ENCODE results near the gene CCDC172. TPM values are rescaled to one million over a fixed set of nuclear protein-coding genes. Genes with fewer than 3 reads are reported as not detected.

The CCDC172 gene
- total and polyA plus RNA-seq, 2 of the 4 experiments (the other 2 are of a cell fraction), result not detected

DNA sequence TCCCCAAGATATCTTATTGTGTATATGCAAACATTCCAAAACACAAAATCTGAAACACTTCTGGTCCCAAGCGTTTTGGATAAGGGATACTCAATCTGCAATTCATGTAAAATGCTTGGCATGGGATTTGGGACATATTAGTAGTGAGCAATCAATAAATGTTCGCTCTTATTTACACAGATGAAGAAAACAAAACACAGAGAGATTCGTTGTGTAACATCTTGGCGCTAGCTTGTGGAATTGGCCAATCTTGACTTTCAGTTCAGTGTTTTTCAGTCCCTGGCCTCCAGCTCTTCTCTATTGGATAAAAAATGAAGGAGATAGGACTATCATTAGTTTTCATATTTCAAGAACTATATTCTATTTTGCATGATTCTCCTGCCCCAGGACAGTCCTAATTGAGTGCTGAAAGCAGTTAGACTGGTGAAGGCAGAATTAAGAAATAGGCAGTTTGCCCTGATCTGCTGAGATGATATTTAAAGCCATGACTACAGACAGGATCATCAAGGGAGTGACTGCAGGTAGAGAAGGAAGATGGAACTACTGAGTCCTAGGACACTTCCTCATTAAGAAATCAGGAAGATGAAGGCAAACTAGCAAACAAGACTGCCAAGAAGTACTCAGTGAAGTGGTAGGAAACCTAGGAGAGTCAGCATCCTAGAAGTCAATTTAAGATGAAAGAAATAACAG, 105.2 kb downstream of the CCDC172 start:
- no TSS peak for BruUV-seq (replicated peaks)
- Histone ChIP-seq H4K91ac (ENCODE audit: insufficient read depth, low read depth, low read length) (no peak overlapping the region), H3K79me1 (ENCODE audit: low read depth in 1 of 2, low read length in 2 of 2) (no peaks in the 10 kb centered on the region), H3K18ac (ENCODE audit: low read depth, low read length) (no peak overlapping the region), H2AK9ac (replicated peaks; ENCODE audit: low read depth, low read length, poor library complexity) (no peak overlapping the region), H3K9me3 (ENCODE audit: control insufficient read depth, insufficient read depth, low read length) (no peaks in the 10 kb centered on the region), H4K20me1 (ENCODE audit: insufficient read depth, low read length) (no peaks in the 10 kb centered on the region), H3K23ac (ENCODE audit: low read depth, low read length) (no peak overlapping the region), H3K4me3 (ENCODE audit: insufficient read depth, low read depth, low read length) (no peak overlapping the region), H3K9ac (ENCODE audit: low read depth, low read length) (no peak overlapping the region), H3K14ac (replicated peaks; ENCODE audit: low read depth, low read length) (no peak overlapping the region), H4K5ac (ENCODE audit: low read depth, low read length) (no peak overlapping the region), H4K8ac (ENCODE audit: low read depth in 2 of 2, low read length in 2 of 2) (no peak overlapping the region), H2AFZ (replicated peaks; ENCODE audit: low read length, poor library complexity) (no peak overlapping the region), H2BK15ac (ENCODE audit: low read depth, low read length) (no peak overlapping the region), H3K4ac (ENCODE audit: low read depth, low read length) (no peak overlapping the region), H3K36me3 (ENCODE audit: control insufficient read depth, insufficient read depth, low read length) (no peaks in the 10 kb centered on the region), H3K56ac (ENCODE audit: extremely low read depth, insufficient read depth, low read length) (no peak overlapping the region), H2BK120ac (ENCODE audit: low read depth, low read length) (no peak overlapping the region), H3K4me1 (ENCODE audit: control insufficient read depth, insufficient read depth, low read length) (no peaks in the 10 kb centered on the region), H2BK20ac (ENCODE audit: low read depth, low read length) (no peak overlapping the region), H3K4me2 (ENCODE audit: low read depth, low read length) (no peak overlapping the region), H2AK5ac (ENCODE audit: low read depth, low read length) (no peak overlapping the region), H3K27me3 (ENCODE audit: control insufficient read depth, insufficient read depth, low read length) (no peaks in the 10 kb centered on the region), H3K27ac (ENCODE audit: insufficient read depth, low read length) (no peak overlapping the region), H3K9me1 (ENCODE audit: insufficient read depth, low read length) (no peaks in the 10 kb centered on the region), H2BK5ac (ENCODE audit: low read depth, low read length, poor library complexity, severe bottlenecking) (no peak overlapping the region)
- ChIA-PET POLR2A (ENCODE audit: unreplicated experiment) (no interaction called here), CTCF (no interaction called here)
- dilution Hi-C loops (cut with HindIII; ENCODE audit: low sequenced_read_pairs, unreplicated experiment), result no loop called here
- DNase-seq (no peak), ATAC-seq (ENCODE audit: low read depth) (no peak)
- WGBS, 2 experiments (ENCODE audit: extremely low coverage in 2 of 2, insufficient read length in 1 of 2), result no CpG with 5 or more reads among the region's 4 CpGs
- intact Hi-C loops (cut with micrococcal nuclease), result no loop called here
- TF ChIP-seq CHD1 (IDR thresholded peaks at IDR 0.05; ENCODE audit: low read depth, low read length) (no peak), BHLHE40 (IDR thresholded peaks at IDR 0.05; ENCODE audit: low read depth, low read length) (no peak), CEBPB (IDR thresholded peaks at IDR 0.05; ENCODE audit: low read depth, low read length) (no peak), MAFK (IDR thresholded peaks at IDR 0.05; ENCODE audit: low read depth, low read length) (no peak)
- TF ChIP-seq, protein P1, sequence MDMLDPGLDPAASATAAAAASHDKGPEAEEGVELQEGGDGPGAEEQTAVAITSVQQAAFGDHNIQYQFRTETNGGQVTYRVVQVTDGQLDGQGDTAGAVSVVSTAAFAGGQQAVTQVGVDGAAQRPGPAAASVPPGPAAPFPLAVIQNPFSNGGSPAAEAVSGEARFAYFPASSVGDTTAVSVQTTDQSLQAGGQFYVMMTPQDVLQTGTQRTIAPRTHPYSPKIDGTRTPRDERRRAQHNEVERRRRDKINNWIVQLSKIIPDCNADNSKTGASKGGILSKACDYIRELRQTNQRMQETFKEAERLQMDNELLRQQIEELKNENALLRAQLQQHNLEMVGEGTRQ (IDR thresholded peaks at IDR 0.05; ENCODE audit: low read depth, low read length), result no peak
- in situ Hi-C loops (cut with MboI; ENCODE audit: low sequenced_read_pairs), result no loop called here

Small RNA genes within 50 kb of the gene (microRNA-seq; reads per million reads assigned to microRNA genes)
- not detected for gene SNRPGP6 (ENCODE audit: insufficient read depth, insufficient read length)

Small RNA genes within 50 kb of the gene (small RNA-seq; reads per million reads assigned to genes)
- gene SNRPGP6, result 0 reads per million in 5 experiments

Other genes with a start within 250 kb of the CCDC172 start
- 8.6 and 9.1 TPM in 2 replicates for gene GFRA1, start 51.2 kb upstream of the CCDC172 start, total RNA-seq (2012; rRNA removed)
- 9.3 and 9.5 TPM in 2 replicates for gene GFRA1, start 51.2 kb upstream of the CCDC172 start, polyA plus RNA-seq (2012; rRNA removed)
- gene PNLIPRP3, start 103.4 kb downstream of the CCDC172 start, total RNA-seq (2012; rRNA removed), result not detected in 2 replicates
- gene PNLIPRP3, start 103.4 kb downstream of the CCDC172 start, polyA plus RNA-seq (2012; rRNA removed), result not detected in 2 replicates
- gene PNLIP, start 221.5 kb downstream of the CCDC172 start, total RNA-seq (2012; rRNA removed), result not detected in 2 replicates
- not detected in 2 replicates for gene PNLIP, start 221.5 kb downstream of the CCDC172 start, polyA plus RNA-seq (2012; rRNA removed)

All from IMR-90 (cell line).